Measurements from ENCODE around the gene MAGEB17.
"Not testable (repeated sequence)": the region's sequence is repeated elsewhere in the genome, so short reads cannot be mapped to it uniquely, and the experiment has no call there.

MAGEB17 gene

DNA sequence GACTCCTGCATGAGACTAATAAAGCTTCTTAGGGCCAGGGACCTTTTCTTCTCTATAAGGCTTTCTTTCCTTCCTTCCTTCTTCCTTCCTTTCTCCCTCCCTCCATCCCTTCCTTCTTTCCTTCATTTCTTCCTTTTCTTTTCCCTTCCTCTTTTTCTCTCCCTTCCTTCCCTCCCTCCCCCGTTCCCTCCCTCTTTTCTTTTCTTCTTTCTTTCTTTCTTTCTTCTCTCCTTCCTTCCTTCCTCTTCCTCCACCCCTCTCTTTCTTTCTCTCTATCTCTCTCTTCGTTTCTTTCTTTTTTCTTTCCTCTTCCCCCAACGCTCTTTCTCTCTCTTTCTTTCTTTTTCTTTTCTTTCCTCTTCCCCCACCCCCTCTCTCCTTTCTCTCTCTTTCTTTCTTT, 2.5 kb upstream of the MAGEB17 start:
- no peaks in the 10 kb centered on the region for H3K36me3 ChIP-seq (ENCODE audit: insufficient read depth, low read length)
- no peak overlapping the region for H3K4me3 ChIP-seq
- no peak overlapping the region for H3K27ac ChIP-seq
- no peak for DNase-seq (ENCODE audit: low read depth, low spot score)
- H3K9ac ChIP-seq (ENCODE audit: insufficient read length) = no peak overlapping the region
- no peaks in the 10 kb centered on the region for H3K9me3 ChIP-seq (ENCODE audit: low read depth, low read length)
- TF ChIP-seq FOXP2 (optimal IDR thresholded peaks at IDR 0.05; ENCODE audit: control extremely low read depth, extremely low read length, insufficient read depth) (no peak), EZH2 (IDR thresholded peaks at IDR 0.05) (no peak), POLR2AphosphoS5 (IDR thresholded peaks at IDR 0.05; ENCODE audit: borderline replicate concordance, low read depth, low read length) (no peak)

DNA sequence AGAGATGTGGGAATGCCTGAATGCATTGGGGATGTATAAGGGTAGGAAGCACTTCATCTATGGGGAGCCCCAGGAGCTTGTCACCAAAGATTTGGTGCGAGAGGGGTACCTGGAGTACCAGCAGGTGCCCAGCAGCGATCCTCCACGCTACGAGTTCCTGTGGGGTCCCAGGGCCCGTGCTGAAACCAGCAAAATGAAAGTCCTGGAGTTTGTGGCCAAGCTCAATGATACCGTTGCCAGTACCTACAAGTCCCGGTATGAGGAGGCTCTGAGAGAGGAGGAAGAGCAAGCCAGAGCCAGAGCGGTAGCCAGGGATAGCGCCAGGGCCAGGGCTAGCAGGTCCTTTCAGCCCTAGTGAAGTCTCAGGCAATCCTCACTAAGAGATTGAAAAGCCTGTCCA, 3.8 kb downstream of the MAGEB17 start:
- Histone ChIP-seq H3K27ac (no peak overlapping the region), H3K36me3 (ENCODE audit: insufficient read depth, low read length) (no peaks in the 10 kb centered on the region), H3K9me3 (ENCODE audit: low read depth, low read length) (no peaks in the 10 kb centered on the region), H3K4me3 (no peak overlapping the region), H3K9ac (ENCODE audit: insufficient read length) (no peak overlapping the region)
- TF ChIP-seq FOXP2 (optimal IDR thresholded peaks at IDR 0.05; ENCODE audit: control extremely low read depth, extremely low read length, insufficient read depth) (no peak), POLR2AphosphoS5 (IDR thresholded peaks at IDR 0.05; ENCODE audit: borderline replicate concordance, low read depth, low read length) (no peak), EZH2 (IDR thresholded peaks at IDR 0.05) (no peak)
- no peak for DNase-seq (ENCODE audit: low read depth, low spot score)

DNA sequence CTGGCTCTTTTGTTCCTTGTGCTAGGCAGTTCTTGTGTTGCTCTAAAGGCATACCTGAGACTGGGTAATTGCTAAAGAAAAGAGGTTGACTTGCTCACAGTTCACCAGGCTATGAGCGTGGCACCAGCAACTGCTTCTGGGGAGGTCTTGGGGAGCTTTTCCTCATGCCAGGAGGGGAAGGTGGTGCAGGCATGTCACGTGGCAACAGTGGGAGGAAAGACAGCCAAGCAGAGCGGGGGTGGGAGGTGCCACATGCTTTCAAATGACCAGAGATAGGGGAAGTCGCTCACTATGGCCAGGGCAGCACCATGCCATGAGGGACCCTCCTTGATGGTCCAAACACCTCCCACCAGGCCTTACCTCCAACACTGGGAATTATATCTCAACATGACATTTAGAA, 4.7 kb downstream of the MAGEB17 start:
- Histone ChIP-seq H3K36me3 (ENCODE audit: insufficient read depth, low read length) (no peaks in the 10 kb centered on the region), H3K27ac (no peak overlapping the region), H3K9ac (ENCODE audit: insufficient read length) (no peak overlapping the region), H3K4me3 (no peak overlapping the region), H3K9me3 (ENCODE audit: low read depth, low read length) (no peaks in the 10 kb centered on the region)
- DNase-seq (ENCODE audit: low read depth, low spot score) = no peak
- TF ChIP-seq EZH2 (IDR thresholded peaks at IDR 0.05) (no peak), FOXP2 (optimal IDR thresholded peaks at IDR 0.05; ENCODE audit: control extremely low read depth, extremely low read length, insufficient read depth) (no peak), POLR2AphosphoS5 (IDR thresholded peaks at IDR 0.05; ENCODE audit: borderline replicate concordance, low read depth, low read length) (no peak)

DNA sequence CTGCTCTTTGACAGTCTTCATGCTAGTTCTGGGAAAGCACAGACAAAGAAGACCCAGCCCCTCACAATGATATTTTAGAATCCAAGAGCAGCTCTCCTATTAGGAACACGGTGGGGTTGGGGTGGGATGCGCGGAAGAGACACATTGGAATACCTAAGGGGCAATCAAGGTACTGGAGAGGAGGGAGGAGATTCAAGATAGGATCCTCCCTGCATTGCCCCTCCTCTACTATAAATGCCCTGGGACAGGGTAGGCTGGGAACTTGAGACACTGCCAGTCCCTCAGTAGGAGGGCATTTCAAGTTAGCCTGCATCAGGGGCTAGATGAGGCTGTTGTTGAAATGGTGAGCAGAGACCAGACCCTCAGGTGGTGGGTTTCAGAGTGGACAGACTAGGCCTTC, 5.1 kb downstream of the MAGEB17 start:
- Histone ChIP-seq H3K4me3 (no peak overlapping the region), H3K9ac (ENCODE audit: insufficient read length) (no peak overlapping the region), H3K36me3 (ENCODE audit: insufficient read depth, low read length) (no peaks in the 10 kb centered on the region), H3K9me3 (ENCODE audit: low read depth, low read length) (no peaks in the 10 kb centered on the region), H3K27ac (no peak overlapping the region)
- DNase-seq (ENCODE audit: low read depth, low spot score) = no peak
- no peak for TF ChIP-seq FOXP2 (optimal IDR thresholded peaks at IDR 0.05; ENCODE audit: control extremely low read depth, extremely low read length, insufficient read depth)
- no peak for TF ChIP-seq POLR2AphosphoS5 (IDR thresholded peaks at IDR 0.05; ENCODE audit: borderline replicate concordance, low read depth, low read length)
- TF ChIP-seq EZH2 (IDR thresholded peaks at IDR 0.05) = no peak

DNA sequence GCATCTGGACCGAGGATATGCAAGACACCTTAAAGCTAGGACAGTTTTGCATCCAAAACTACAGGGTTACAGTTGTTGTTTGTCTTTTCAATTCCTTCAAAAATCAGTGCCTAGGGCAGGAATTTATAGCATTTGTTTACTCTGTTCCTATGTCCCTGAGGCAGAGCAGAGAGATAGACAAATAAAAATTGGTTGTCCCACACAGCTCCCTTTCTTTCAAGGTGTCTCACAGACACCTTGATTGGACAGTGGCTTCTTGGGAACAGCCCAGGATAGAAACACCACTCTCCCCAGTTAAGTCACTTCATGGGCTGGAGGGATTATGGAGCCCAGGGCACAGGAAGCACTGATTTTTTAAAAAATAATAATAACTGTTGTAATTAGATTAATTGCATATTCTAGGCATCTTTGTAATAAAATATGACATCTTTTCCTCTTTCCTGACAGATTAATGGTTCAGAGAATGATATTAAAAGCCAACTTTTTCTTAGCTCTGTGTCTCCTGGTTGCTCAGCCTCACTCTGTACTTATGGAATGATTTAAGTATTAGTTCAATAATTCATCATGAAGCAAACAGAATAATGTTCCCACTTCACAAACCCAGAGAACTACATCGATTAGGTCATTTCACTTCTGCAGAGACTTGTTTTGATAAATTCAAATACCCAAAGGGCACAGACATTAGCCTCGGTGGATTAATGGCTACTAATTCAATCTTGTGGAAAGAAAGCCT, 8.2 kb downstream of the MAGEB17 start:
- Histone ChIP-seq H3K9ac (ENCODE audit: insufficient read length) (no peak overlapping the region), H3K9me3 (ENCODE audit: low read depth, low read length) (no peaks in the 10 kb centered on the region), H3K27ac (no peak overlapping the region), H3K4me3 (no peak overlapping the region), H3K36me3 (ENCODE audit: insufficient read depth, low read length) (no peaks in the 10 kb centered on the region)
- TF ChIP-seq POLR2AphosphoS5 (IDR thresholded peaks at IDR 0.05; ENCODE audit: borderline replicate concordance, low read depth, low read length) (no peak), EZH2 (IDR thresholded peaks at IDR 0.05) (no peak), FOXP2 (optimal IDR thresholded peaks at IDR 0.05; ENCODE audit: control extremely low read depth, extremely low read length, insufficient read depth) (no peak)
- DNase-seq (ENCODE audit: low read depth, low spot score) = no peak

DNA sequence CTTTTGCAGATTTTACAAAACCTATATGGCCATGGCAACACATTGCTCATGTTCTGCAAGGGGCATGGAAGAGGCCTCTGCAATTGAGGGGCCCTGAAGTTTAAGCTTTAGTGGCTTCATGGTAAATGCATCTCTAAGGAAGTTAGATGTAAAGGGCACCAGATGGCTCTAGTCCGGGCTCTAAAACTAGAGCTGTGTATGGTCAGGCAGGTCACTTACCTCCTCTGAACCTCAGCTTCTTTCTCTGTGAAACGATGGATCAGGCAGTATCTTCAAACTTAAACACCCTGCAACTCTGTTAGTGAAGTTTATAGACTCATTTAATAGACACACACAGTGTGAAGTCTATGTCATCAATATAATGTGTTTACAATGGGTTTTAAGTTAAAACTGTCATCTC, 10.0 kb downstream of the MAGEB17 start:
- no peak for TF ChIP-seq FOXP2 (optimal IDR thresholded peaks at IDR 0.05; ENCODE audit: control extremely low read depth, extremely low read length, insufficient read depth)
- no peak for TF ChIP-seq POLR2AphosphoS5 (IDR thresholded peaks at IDR 0.05; ENCODE audit: borderline replicate concordance, low read depth, low read length)
- TF ChIP-seq EZH2 (IDR thresholded peaks at IDR 0.05) = no peak
- Histone ChIP-seq H3K36me3 (ENCODE audit: insufficient read depth, low read length) (no peaks in the 10 kb centered on the region), H3K9ac (ENCODE audit: insufficient read length) (no peak overlapping the region)

DNA sequence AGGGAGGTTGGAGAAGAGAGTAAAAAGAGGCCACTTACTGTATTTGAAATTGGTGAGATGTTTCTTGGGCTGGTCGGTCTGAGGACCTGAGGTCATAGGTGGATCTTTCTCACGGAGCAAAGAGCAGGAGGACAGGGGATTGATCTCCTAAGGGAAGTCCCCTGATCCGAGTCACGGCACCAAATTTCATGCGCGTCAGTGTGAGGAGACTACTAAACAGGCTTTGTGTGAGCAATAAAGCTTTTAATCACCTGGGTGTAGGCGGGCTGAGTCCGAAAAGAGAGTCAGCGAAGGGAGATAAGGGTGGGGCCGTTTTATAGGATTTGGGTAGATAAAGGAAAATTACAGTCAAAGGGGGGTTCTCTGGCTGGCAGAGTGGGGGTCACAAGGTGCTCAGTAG, 16.6 kb downstream of the MAGEB17 start:
- H3K27ac ChIP-seq; DNase-seq (ENCODE audit: low read depth, low spot score); H3K36me3 ChIP-seq (ENCODE audit: insufficient read depth, low read length); H3K4me3 ChIP-seq; H3K9ac ChIP-seq (ENCODE audit: insufficient read length); H3K9me3 ChIP-seq (ENCODE audit: low read depth, low read length): not testable (repeated sequence)

More for the DNA sequence above, 10.0 kb downstream of the MAGEB17 start:
- no peak for DNase-seq (ENCODE audit: low read depth, low spot score)
- H3K27ac ChIP-seq = no peak overlapping the region
- H3K9me3 ChIP-seq (ENCODE audit: low read depth, low read length) = no peaks in the 10 kb centered on the region
- no peak overlapping the region for H3K4me3 ChIP-seq

DNA sequence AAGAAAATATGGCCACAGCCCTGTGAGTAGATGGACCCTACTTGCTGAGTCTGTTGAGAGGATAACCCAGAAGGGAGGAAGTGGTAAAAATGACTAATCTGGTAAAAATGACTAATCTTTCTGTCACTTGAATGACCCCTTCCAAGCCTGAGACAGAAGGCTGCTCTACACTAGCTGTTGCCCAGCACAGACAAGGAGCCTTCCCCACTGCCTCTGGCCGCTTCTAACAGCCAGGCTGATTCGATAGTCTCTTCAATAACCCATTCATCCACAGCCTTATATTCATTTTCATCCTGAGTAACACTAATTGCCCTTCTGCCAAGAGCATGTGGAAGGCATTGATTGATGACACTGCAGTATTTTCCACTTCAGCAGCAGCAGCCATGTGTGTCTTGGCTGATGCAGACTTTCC, 18.4 kb downstream of the MAGEB17 start:
- no peak for DNase-seq (ENCODE audit: low read depth, low spot score)
- TF ChIP-seq EZH2 (IDR thresholded peaks at IDR 0.05) = no peak
- TF ChIP-seq FOXP2 (optimal IDR thresholded peaks at IDR 0.05; ENCODE audit: control extremely low read depth, extremely low read length, insufficient read depth) = no peak
- no peak for TF ChIP-seq POLR2AphosphoS5 (IDR thresholded peaks at IDR 0.05; ENCODE audit: borderline replicate concordance, low read depth, low read length)
- Histone ChIP-seq H3K27ac (no peak overlapping the region), H3K9ac (ENCODE audit: insufficient read length) (no peak overlapping the region), H3K4me3 (no peak overlapping the region), H3K36me3 (ENCODE audit: insufficient read depth, low read length) (no peaks in the 10 kb centered on the region), H3K9me3 (ENCODE audit: low read depth, low read length) (no peaks in the 10 kb centered on the region)

DNA sequence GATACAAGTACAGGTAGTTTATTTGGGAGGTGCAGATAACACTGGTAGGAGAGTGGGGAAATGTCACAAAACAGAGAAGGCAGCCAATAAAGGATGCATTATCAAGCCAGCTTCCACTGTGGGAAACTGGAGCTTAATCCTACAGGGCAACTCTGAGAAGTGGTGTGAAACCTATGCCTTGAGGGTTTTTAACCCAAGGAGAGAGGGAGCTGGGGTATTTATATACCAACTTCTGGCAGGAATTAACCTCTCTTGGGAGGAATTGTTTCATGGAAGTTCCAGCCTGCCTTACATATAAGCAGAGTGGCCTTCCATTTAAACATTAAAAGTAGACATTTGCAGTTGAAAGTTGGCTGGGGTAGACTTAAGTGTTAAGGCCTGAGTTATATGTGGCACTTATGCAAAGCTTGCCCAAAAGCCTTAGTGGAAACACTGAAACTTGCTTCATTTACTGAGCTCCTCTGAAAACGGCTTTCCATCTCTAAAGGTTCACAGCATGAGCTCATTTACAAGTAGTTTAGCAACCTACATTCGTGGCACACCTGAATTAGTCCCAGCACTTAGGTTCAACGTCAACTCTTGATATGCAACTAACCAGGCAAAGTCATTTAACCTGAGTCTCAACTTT, 19.2 kb downstream of the MAGEB17 start:
- Histone ChIP-seq H3K9ac (ENCODE audit: insufficient read length) (no peak overlapping the region), H3K9me3 (ENCODE audit: low read depth, low read length) (no peaks in the 10 kb centered on the region), H3K4me3 (no peak overlapping the region), H3K36me3 (ENCODE audit: insufficient read depth, low read length) (no peaks in the 10 kb centered on the region), H3K27ac (no peak overlapping the region)
- no peak for TF ChIP-seq FOXP2 (optimal IDR thresholded peaks at IDR 0.05; ENCODE audit: control extremely low read depth, extremely low read length, insufficient read depth)
- no peak for TF ChIP-seq EZH2 (IDR thresholded peaks at IDR 0.05)
- TF ChIP-seq POLR2AphosphoS5 (IDR thresholded peaks at IDR 0.05; ENCODE audit: borderline replicate concordance, low read depth, low read length) = no peak
- DNase-seq (ENCODE audit: low read depth, low spot score) = no peak

All from SK-N-MC (cell line).